Skin of body (tissue), 2 donors: ENCODE measurements around the gene NT5DC3. TPM values are rescaled to one million over a fixed set of nuclear protein-coding genes. Genes with fewer than 3 reads are reported as not detected.
"Not testable (repeated sequence)": the region's sequence is repeated elsewhere in the genome, so short reads cannot be mapped to it uniquely, and the experiment has no call there.

Experiments
- DNase-seq: peaks from one replicate; lab custom pipeline; 2025; lab: John Stamatoyannopoulos, UW
- total RNA-seq: library from RNA; depleted of rRNA; stranded (reverse); fragments of >200 nt; gene quantifications from one replicate; pipeline ENCODE4 v1.2.3, GENCODE V29; 2014

The NT5DC3 gene
- total RNA-seq, 1 donor from 2014 or later = 5.7 TPM

DNA sequence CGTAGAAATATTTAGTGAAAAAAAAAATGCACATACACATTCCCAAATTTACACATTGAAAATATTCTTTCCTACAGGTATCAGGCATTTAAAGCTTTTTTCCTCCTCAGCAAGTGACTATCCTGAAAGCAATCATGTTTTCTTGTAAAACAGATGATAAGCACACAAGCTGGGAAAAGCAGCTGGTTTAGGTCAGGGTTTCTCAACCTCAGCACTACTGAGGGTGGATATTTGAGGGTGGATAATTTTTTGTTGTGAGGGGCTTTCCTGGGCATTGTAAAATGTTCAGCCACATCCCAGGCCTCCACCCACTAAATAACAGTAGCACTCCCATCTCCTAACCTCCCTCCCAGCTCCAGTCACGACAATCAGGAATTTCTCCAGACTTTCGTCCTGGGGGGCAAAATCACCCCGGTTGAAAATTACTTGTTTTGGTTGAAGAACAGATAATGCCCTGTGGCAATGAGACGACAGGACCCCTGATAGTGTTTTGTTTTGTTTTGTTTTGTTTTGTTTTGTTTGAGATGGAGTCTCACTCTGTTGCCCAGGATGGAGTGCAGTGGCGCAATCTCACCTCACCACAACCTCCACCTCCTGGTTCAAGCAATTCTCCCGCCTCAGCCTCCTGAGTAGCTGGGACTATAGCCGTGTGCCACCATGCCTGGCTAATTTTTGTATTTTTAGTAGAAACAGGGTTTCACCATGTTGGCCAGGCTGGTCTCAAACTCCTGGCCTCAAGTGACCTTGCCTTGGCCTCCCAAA lies 15.0 kb upstream of the NT5DC3 start:
- no peak for DNase-seq

GRCh38 chr12:103855036-103855712 lies 14.1 kb upstream of the NT5DC3 start:
- DNase-seq = no peak

DNA sequence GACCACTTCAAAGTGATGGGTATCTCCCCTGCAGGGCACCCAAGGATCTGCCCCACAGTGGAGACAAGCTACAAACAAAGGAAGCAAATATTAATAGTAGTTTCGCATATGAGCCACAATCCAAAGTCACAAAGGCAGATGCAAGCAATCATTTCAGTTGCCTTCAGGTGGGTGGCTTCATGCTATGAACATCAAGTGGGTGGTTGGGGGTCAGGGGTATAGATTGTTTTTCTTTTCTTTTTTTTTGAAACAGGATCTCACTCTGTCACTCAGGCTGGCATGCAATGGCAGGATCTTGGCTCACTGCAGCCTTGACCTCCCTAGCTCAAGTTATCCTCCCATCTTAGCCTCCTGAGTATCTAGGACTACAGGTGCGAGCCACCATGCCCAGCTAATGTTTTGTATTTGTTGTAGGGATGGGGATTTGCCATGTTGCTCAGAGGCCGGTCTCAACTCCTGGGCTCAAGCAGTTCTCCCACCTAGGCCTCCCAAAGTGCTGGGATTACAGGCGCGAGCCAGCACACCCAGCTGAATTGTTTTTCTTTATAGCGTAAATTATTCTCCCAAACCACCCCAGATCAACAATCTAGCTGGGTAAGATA lies 13.4 kb upstream of the NT5DC3 start:
- no peak for DNase-seq

DNA sequence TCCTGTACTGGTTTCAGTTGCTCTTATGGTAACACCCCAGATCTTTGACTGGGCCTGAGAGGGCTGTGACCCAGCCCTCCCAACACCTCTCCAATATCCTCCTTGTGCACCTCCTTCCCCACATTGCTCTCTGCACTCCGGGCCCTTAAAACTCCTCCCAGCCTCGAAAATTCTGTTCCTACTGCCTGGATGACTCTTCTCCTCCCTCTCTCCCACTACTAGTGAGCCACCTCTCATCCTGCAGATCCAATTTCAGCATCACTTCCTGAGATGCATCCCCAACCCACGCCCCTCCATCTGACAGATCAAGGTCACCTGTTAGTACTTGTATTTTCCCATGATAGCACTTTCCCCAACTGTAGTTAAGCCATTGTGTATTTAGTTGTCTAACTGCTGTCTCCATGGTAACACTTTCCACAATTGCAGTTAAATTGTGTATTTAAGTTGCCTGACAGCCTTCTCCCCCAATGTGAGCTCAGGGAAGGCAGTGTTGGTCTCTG lies 11.5 kb upstream of the NT5DC3 start:
- no peak for DNase-seq

DNA sequence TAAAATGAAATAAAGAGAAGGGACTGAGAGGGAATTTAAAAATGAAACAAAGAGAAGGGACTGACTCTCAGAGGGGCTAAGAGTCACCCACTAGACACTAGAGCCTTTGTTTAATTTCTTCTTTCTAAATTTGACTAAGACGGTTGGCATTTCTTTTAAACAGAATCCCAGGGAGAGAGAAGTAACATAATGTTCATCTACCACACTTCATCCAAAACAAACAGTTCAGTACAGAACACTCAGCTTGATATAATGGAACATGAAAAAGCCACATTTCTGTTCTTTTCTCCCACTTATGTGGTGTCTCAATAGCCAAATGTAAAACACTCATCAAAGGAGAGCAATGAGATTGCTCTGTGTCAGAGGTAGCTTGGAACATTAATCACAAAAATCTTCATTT lies 10.1 kb upstream of the NT5DC3 start:
- no peak for DNase-seq

- no peak for DNase-seq
These were observed 9.4 kb upstream of the NT5DC3 start for GRCh38 chr12:103850429-103850828.

GRCh38 chr12:103848917-103849491 lies 8.0 kb upstream of the NT5DC3 start:
- no peak for DNase-seq

- no peak for DNase-seq
These were observed 7.1 kb upstream of the NT5DC3 start for GRCh38 chr12:103848143-103848542.

- DNase-seq = no peak
These were observed 5.4 kb upstream of the NT5DC3 start for GRCh38 chr12:103846415-103846814.

DNA sequence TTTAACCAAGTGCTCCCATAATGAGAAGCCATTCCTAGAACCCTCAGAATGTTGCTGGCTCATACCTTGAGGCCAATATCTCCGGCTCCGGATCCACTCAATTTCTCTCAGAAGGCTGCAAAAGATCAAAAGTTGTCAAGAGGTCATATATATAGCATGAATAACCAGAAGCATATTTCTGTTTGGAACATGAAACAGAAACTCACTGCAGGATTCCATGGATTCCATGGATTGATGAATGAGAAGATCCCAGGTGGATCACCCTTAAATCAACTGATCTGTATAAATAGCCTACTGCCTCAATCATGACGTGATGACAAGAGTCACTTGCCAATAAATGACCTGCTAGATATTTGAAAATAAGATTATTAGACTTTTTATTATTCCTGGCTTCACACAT lies 3.3 kb upstream of the NT5DC3 start:
- DNase-seq = no peak

DNA sequence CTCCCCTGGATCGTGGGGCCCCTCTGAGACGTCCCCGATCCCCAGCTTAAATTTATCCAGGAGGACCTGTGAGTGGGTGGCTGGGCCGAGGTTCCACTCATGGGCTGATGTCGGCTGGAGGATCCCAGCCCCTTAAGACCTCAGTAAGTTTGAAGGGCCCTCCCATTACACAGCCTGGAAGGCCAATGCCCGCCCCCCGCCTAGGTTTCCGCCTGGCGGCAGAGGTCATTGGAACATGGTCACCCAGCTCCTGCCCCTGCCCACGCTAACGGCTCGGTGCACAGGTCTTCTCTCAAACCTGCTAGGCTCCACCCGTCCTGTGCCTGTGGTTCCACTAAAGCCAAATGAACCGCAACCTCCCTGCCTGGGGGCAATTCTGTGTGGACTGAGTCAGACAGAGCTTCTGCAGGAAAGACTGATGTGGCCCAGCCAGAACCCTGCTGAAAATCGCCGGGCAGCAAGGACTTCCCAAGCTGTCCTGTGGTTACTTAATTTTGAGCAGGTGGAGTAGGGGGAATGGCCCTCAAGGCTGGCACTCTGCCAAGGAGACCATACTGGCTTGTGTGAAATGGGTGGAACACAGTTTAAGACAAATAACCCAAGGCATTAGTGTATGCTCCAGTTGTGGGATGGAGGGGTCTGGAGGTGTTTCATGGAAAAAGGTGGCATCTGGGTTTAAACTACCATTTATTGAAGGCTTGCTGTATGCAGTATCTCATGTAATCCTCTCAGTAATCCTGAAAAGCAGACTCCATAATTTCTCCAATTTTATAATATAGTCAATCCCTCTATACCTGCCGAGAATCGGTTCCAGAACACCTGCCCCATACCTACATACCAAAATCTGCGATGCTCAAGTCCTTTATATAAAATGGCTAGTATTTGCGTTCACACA lies 903 bp upstream of the NT5DC3 start:
- no peak for DNase-seq

DNA sequence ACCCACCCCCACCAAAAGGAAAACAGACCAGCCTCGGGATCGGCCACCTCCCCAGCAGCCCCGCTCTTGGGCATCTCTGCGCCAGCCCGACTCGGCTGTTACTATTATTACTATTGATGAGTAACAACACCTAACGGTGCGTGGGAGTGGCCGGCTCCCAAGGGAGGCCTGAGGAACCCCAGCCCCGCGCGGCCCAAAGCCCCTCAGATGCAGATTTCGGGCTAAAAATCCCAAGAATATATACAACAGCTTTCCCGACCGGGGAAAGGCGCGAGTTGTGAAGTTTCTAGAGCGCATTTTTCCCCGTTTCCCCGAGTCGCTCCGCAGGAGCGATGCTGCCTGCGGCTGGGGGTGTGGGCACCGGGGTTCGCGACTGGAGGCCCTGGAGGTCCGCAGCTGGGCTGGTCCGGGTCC lies 565 bp downstream of the NT5DC3 start:
- DNase-seq = no peak

- no peak for DNase-seq
These were observed 1.2 kb downstream of the NT5DC3 start for GRCh38 chr12:103839609-103840461.

DNA sequence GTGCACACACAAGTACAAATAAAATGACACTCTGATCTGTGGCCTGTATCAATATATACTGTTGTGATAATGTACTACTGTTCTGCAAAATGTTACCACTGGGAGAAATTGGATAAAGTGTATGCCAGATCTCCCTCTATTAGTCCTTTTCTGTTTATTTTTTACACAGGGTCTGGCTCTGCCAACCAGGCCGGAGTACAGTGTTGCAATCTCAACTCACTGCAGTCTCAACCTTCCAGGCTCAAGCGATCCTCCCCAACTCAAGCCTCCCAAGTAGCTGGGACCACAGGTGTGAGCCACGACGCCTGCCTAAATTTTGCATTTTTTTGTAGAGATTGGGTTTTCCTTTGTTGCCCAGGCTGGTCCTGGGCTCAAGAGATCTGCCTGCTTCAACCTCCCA lies 1.9 kb downstream of the NT5DC3 start:
- no peak for DNase-seq

DNA sequence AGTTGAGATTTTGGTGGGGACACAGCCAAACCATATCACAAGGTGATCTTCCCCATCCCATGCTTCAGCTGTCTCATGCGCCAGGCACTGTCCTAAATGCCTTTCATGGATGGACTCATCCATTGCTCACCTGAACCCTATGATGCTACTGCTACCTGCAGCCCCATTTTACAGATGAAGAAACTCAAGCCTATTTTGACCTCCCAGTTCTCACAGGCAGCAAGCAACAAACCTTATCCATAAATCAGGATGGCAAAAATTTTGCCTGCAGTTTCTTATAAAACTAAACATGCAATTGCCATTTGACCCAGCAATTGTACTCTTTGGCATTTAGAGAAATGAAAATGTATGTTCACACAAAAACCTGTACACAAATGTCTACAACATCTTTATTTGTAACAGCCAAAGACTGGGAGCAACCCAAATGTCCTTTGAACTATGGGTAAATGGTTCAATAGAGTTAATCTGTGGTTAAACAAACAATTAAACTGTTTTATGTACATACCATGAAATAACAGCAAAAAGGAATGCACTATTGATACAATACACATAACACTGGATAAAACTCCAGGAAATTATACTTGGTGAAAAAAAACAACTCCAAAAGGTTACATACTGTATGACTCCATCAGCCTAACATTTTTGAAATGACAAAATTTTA lies 2.6 kb downstream of the NT5DC3 start:
- no peak for DNase-seq

GRCh38 chr12:103836345-103836744 lies 4.7 kb downstream of the NT5DC3 start:
- DNase-seq = no peak

DNA sequence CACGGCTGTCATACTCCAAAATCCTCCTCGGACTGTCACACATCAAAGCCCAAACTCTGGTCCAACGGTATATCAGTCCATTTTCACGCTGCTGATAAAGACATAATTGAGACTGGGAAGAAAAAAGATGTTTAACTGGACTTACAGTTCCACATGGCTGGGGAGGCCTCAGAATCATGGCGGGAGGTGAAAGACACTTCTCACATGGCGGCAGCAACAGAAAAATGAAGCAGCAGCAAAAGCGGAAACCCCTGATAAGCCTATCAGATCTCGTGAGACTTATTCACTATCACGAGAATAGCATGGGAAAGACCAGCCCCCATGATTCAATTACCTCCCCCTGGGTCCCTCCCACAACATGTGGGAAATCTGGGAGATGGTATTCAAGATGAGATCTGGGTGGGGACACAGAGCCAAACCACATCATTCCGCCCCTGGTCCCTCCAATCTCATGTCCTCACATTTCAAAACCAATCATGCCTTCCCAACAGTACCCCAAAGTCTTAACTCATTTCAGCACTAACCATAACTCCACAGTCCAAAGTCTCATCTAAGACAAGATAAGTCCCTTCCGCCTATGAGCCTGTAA lies 5.2 kb downstream of the NT5DC3 start:
- DNase-seq = not testable (repeated sequence)

DNA sequence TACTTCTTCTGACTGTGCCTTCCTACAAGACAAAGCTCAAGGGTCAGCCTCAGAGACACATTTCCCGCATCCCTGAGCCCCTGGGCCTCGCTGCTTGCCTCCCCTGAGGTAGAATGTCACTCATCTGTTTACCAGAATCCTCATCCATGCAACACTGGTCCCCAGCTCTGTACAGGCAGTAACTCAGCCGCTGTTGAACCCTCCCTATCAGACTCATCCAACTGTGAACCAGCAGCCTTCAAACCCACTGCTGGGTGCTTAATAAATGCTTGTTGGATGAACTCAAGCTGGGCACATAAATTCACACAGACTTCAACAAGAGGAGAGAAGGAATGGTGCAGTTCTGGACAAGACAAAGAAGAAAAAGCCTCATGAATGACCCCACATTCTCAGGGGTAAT lies 6.1 kb downstream of the NT5DC3 start:
- no peak for DNase-seq

- DNase-seq = no peak
These were observed 7.1 kb downstream of the NT5DC3 start for GRCh38 chr12:103833891-103834290.
